Ovary (tissue), 3 donors: ENCODE measurements around the gene NFIB.

ENCODE experiments used
- EP300 ChIP-seq: sonication (generic); formaldehyde crosslinking; IDR thresholded peaks from one replicate; pipeline ENCODE4 v1.6.1; 2017; ENCODE audit warnings: antibody characterized with exemption
- POLR2A ChIP-seq: fragments of 450-650 bp; IDR thresholded peaks from one replicate; pipeline ENCODE4 v1.6.1; 2017; ENCODE audit warnings: antibody characterized with exemption, mild to moderate bottlenecking, moderate library complexity
- TF ChIP-seq, protein P1 (sequence below), 3 donors: fragments of 450-650 bp in 2 of 3; fragments of 200-600 bp in 1 of 3; IDR thresholded peaks; one replicate each; pipeline versions ENCODE4 v1.5.1 to v1.8.0; 2016 to 2022; ENCODE audit warnings: antibody characterized with exemption in 3 of 3, mild to moderate bottlenecking in 1 of 3
- donor health status: DM: no; HTN: no; CAD: no.

DNA sequence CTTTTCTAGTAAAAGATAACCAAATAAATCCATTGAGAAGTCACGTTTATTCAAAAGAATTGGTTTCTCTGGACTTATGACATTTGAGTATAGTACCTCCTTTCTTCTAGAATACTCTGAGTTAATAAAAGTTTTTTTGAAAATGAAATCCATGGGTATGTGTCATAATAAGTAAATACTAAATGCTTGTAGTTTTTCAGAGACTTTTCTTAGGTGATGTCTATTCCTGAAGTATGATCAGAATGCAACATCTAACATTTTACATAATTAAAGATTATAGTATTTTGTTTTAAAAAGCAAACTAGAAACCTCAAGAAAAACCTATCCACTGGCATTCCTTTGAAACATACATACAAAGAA is 63.2 kb downstream of the NFIB start:
- TF ChIP-seq, protein P1, sequence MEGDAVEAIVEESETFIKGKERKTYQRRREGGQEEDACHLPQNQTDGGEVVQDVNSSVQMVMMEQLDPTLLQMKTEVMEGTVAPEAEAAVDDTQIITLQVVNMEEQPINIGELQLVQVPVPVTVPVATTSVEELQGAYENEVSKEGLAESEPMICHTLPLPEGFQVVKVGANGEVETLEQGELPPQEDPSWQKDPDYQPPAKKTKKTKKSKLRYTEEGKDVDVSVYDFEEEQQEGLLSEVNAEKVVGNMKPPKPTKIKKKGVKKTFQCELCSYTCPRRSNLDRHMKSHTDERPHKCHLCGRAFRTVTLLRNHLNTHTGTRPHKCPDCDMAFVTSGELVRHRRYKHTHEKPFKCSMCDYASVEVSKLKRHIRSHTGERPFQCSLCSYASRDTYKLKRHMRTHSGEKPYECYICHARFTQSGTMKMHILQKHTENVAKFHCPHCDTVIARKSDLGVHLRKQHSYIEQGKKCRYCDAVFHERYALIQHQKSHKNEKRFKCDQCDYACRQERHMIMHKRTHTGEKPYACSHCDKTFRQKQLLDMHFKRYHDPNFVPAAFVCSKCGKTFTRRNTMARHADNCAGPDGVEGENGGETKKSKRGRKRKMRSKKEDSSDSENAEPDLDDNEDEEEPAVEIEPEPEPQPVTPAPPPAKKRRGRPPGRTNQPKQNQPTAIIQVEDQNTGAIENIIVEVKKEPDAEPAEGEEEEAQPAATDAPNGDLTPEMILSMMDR (IDR thresholded peaks at IDR 0.05) = no peak
- TF ChIP-seq EP300 (no peak), POLR2A (no peak)
